H1 (cell line): Measurements from ENCODE around the gene LIPC. TPM values are rescaled to one million over a fixed set of nuclear protein-coding genes. Genes with fewer than 3 reads are reported as not detected.

Experiments used
- CBX8 ChIP-seq: fragments of 300-800, 300-1000 bp; sonication (generic); IDR thresholded peaks from 2 replicates; pipeline ENCODE4 v1.7.1; 2016; ENCODE audit warnings: low read depth, low read length, borderline replicate concordance
- CHD7 ChIP-seq: fragments of 300-600 bp; sonication (generic); IDR thresholded peaks from 2 replicates; pipeline ENCODE4 v1.7.1; 2012; ENCODE audit warnings: low read length, moderate library complexity, mild to moderate bottlenecking, inconsistent platforms; ENCODE audit not compliant: insufficient replicate concordance
- MAFK ChIP-seq: IDR thresholded peaks from 2 replicates; pipeline ENCODE4 v1.6.1; 2012; ENCODE audit warnings: low read depth, mild to moderate bottlenecking, improper control_type of control experiment, low read length
- polyA plus RNA-seq, 7 experiments: library from polyadenylated mRNA; depleted of rRNA in 3 of 7; stranded (reverse) in 5 of 7; unstranded in 2 of 7; fragments of >200 nt in 5 of 7; fragments of 200-250 nt in 2 of 7; gene quantifications; 1 replicate in 5 of 7; 2 replicates in 1 of 7; 4 replicates in 1 of 7; pipeline versions ENCODE4 v1.2.1 to v1.2.3, GENCODE V29; 2011 to 2013; ENCODE audit warnings: missing spikeins in 2 of 7, mixed read lengths in 2 of 7
- total RNA-seq: library from RNA; stranded (reverse); fragmentation: NEBNext Ultra II Directional; extraction: Animal tissue kit (Norgen Biotek cat#: 25700); gene quantifications from 2 replicates; pipeline ENCODE4 v1.2.1, GENCODE V29; 2021

Gene LIPC
- total and polyA plus RNA-seq, 2 of the 8 experiments (the other 6 are each of a cell fraction or from before 2014, with no cell fraction given), result not detected

- no peak for TF ChIP-seq CHD7
- no peak for TF ChIP-seq CBX8
- no peak for TF ChIP-seq MAFK
Measured at GRCh38 chr15:58530056-58530590, 98.3 kb downstream of the LIPC start (continued).
